OCI-LY7 (cell line): ENCODE results near the gene C14orf132.

ENCODE experiments used
- CTCF ChIP-seq: fragments of 200-600 bp; sonication (generic); conservative IDR thresholded peaks from 2 replicates; pipeline ENCODE4 v1.5.1; 2014; ENCODE audit warnings: mild to moderate bottlenecking, antibody characterized with exemption, low read length, moderate library complexity, mixed read lengths
- EZH2phosphoT487 ChIP-seq: fragments of 200-600 bp; sonication (generic); IDR thresholded peaks from 2 replicates; pipeline ENCODE4 v1.6.1; 2018; ENCODE audit warnings: low read depth, borderline replicate concordance, mild to moderate bottlenecking, mixed run types, antibody characterized with exemption, low read length, moderate library complexity, mixed read lengths

DNA sequence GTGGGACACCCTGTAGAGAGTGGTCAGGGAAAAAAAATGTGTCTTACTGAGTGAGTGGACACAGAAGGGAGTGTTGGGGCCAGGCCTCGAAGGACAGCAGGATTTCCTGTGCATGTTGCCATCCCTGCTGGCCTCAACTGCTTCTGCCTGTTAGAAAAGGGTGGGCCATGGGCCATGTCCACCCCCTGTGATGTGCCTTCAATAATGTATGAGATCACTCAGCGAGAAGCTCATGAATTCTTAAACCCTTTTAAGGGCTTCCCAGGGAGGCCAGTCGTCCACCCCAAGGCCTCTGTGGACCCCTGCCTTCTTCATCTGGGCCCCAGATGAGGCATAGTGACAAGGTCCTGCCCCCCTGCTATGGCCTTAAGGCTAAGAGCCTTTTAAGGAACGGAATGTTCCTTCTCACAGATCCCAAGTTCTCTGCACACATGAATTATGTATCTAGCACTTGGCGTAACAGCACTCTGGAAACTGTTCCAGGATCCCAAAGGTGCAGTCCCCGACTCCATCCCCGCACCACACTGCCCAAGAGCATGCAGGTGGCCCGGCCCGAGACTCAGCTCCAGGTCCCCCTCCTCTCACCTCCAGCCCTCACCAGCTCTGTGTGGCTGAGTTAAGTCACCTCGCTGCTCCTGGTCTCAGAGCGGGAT, 8.9 kb upstream of the C14orf132 start:
- TF ChIP-seq CTCF (no peak), EZH2phosphoT487 (no peak)
